Measurements from ENCODE around the gene ENTREP3. TPM values are rescaled to one million over a fixed set of nuclear protein-coding genes. Genes with fewer than 3 reads are reported as not detected.

Gene ENTREP3
- total and polyA plus RNA-seq, 7 donors: 17.6 to 61.3 (median 21.3) TPM

DNA sequence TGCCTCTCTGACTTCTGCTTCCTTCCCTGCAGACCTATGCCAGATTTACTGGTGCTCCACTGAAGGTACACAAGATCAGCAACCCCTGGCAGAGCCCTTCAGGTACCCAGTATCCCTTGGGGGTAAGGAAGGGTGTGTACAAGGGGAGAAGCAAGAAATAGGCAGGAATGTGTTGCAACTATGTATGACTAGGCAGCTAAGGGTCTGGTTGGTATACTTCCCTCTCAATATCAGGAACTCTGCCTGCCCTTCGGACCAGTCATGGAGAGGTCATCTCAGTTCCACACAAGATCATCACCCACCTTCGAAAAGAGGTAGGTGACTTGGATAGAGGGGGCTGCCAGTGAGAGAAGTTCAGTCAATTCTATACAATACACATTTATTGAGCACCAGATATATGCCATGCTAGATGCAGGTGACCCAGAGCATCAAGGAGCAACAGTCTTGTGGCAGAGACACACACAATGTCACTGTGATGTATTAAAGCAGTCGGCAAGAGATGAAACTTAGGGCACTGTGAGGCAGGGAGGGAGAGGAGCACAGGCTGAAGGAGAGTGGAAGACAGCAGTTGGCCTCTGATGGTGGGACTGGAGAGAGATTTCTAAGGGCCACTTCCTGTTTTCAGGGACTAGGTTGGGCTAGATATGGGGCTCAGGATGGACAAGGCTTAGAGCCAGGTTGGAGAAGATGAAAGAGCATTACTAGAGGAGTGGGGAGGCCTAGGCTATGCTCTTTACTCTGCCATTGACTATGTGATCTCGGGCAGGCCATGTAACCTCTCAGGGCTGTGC is 44.8 kb downstream of the ENTREP3 start:
- H3K4me3 ChIP-seq: peak overlapping the region; percentile 100
- WGBS, 3 donors: 79 to 85% (median 83%) methylated on average over 4 of the region's 4 CpGs
- no peak overlapping the region for H3K27ac ChIP-seq
- H3K4me1 ChIP-seq: peaks cover 21% of the 10 kb centered on the region
- H3K9me3 ChIP-seq: no peaks in the 10 kb centered on the region
- TF ChIP-seq, protein P1, sequence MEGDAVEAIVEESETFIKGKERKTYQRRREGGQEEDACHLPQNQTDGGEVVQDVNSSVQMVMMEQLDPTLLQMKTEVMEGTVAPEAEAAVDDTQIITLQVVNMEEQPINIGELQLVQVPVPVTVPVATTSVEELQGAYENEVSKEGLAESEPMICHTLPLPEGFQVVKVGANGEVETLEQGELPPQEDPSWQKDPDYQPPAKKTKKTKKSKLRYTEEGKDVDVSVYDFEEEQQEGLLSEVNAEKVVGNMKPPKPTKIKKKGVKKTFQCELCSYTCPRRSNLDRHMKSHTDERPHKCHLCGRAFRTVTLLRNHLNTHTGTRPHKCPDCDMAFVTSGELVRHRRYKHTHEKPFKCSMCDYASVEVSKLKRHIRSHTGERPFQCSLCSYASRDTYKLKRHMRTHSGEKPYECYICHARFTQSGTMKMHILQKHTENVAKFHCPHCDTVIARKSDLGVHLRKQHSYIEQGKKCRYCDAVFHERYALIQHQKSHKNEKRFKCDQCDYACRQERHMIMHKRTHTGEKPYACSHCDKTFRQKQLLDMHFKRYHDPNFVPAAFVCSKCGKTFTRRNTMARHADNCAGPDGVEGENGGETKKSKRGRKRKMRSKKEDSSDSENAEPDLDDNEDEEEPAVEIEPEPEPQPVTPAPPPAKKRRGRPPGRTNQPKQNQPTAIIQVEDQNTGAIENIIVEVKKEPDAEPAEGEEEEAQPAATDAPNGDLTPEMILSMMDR (IDR thresholded peaks at IDR 0.05): no peak
- DNase-seq (peak in 1 of 2 donors; percentile 6), ATAC-seq (no peak)
- H3K27me3 ChIP-seq (ENCODE audit: insufficient read depth in 3 of 3, low read length in 2 of 3): no peaks in the 10 kb centered on the region
- peaks cover 3 to 21% of the 10 kb centered on the region in 2 donors for H3K36me3 ChIP-seq (ENCODE audit: insufficient read depth in 1 of 2, low read depth in 1 of 2)
- intact Hi-C loops (cut with DNase I): no loop called here

DNA sequence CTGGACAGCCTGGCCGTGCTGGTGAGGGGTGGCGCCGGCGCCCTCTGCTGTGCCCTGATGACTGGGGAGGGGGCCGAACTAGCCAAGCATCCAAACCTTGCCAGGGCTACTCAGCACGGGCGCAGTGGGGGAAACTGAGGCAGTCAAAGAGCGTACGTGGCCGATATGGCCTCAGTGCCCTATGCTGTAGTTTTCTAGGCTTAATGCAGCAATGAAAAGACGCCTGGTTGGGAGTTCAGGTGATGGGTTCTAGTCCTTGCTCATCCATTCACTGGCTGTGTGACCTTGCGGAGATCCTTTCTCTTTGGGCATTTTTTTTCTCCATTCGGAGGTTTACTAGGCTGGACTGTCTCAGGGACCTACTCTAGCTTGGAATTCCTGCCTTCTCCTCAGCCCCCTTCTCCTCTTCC is 46.0 kb downstream of the ENTREP3 start:
- TF ChIP-seq, protein P1 (IDR thresholded peaks at IDR 0.05): no peak
- Histone ChIP-seq H3K4me3 (peak overlapping the region; percentile 100), H3K27ac (peak overlapping the region; percentile 99), H3K9me3 (no peaks in the 10 kb centered on the region), H3K4me1 (peaks cover 21% of the 10 kb centered on the region), H3K27me3 (ENCODE audit: insufficient read depth in 3 of 3, low read length in 2 of 3) (no peaks in the 10 kb centered on the region), H3K36me3 (ENCODE audit: insufficient read depth in 1 of 2, low read depth in 1 of 2) (peaks cover 3 to 21% of the 10 kb centered on the region in 2 donors)
- no peak for DNase-seq
- peak in 3 of 4 donors; percentile 1 to 16 (median 5) for ATAC-seq
- intact Hi-C loops (cut with DNase I): no loop called here
- WGBS, 3 donors: 3% methylated on average over 13 of the region's 13 CpGs

DNA sequence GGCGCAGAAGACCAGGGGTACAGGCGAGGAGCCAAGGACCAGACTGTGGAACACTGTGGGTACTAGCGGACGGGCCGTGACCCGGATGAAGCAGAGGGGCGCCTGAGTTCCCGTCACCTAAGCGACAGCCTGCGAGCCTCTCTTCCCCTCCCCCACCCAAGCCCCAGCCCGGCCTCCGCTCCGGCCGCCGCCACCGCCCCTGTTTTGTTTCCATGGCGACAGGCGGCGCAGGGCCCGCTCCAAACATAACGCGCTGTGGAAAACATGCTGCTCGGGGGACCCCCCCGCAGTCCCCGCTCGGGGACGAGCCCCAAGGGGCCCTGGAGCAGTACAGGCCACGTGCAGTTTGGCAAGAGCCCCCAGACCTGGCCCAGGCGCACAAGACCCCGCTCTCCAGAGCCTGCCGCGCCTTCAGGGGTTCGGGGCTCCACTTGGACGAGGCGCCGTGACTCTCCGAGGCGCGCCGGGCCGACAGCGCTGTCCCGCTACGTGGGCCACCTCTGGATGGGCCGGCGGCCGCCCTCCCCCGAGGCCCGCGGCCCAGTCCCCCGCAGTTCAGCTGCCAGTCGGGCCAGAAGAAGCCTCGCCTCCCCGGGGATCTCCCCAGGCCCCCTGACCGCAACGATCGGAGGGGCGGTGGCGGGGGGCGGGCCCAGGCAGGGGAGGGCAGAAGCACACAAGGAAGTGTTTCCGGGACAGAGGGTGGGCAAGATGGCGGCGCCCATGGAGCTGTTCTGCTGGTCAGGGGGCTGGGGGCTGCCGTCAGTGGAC is 46.6 kb downstream of the ENTREP3 start, which contains the start of gene MTX1:
MTX1 (plus strand) TSS at position 155 of the 771 bp plus-strand sequence; CDS start at position 265, 110 bp downstream.
- peak; percentile 90 to 94 for DNase-seq
- peak; percentile 85 to 90 (median 90) for ATAC-seq
- peak within 1 kb of the TSS; percentile 100 for H3K4me3 ChIP-seq
- TF ChIP-seq, protein P1 (IDR thresholded peaks at IDR 0.05): no peak
- WGBS, 3 donors: 0 to 1% (median 0%) methylated on average over 57 to 64 of the region's 64 CpGs
- H3K9me3 ChIP-seq: no peaks in the 10 kb centered on the region
- peaks cover 3 to 21% of the 10 kb centered on the region in 2 donors for H3K36me3 ChIP-seq (ENCODE audit: insufficient read depth in 1 of 2, low read depth in 1 of 2)
- peaks cover 21% of the 10 kb centered on the region for H3K4me1 ChIP-seq
- peak within 1 kb of the TSS; percentile 99 for H3K27ac ChIP-seq
- H3K27me3 ChIP-seq (ENCODE audit: insufficient read depth in 3 of 3, low read length in 2 of 3): no peaks in the 10 kb centered on the region
- intact Hi-C loops (cut with DNase I): no loop called here

DNA sequence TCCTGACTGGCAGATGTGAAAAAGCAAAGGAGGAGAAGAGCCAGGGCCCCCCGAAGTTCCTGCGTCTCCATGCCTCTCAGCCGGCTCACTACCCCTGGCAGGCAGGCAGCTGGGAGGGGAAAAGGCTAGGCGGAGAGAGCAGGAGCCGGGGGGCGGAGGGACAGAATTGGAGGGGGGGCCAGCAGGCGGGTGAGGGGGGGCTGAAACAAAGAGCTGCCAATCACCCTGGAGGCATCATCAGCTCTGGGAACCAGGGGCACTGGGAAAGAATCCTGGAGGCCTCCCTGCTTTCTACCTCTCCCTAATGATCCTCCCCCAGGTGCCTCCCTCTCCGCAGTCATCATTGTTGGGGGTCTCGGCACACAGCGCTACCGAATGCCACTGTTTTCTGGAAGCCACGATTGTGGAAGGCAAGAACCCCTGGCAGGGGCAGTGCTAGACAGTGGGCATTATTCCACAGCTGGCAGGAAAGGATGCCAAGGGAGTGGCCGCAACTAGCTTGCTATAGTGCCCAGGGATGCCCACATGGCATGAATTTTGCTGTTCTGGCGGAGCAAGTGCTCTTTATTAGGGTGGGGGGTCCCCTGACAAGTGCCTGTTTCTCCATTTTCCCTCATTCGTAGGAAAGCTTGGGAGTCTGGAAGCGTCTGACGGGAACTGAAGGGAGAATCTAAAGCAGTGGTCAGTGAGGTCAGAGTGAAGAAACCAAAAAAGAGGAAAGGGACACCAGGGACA is 47.3 kb downstream of the ENTREP3 start, which contains the start of gene THBS3:
THBS3 (minus strand) TSS at position 92 of the 735 bp plus-strand sequence; CDS start at position 71, 21 bp downstream.
- TF ChIP-seq, protein P1 (IDR thresholded peaks at IDR 0.05): no peak
- WGBS, 3 donors: 14 to 16% (median 15%) methylated on average over 16 to 17 of the region's 17 CpGs
- H3K4me1 ChIP-seq: peaks cover 21% of the 10 kb centered on the region
- peak within 1 kb of the TSS; percentile 99 for H3K27ac ChIP-seq
- no peaks in the 10 kb centered on the region for H3K9me3 ChIP-seq
- intact Hi-C loops (cut with DNase I): no loop called here
- peak within 1 kb of the TSS; percentile 100 for H3K4me3 ChIP-seq
- DNase-seq (peak; percentile 47 to 76), ATAC-seq (peak in 3 of 4 donors; percentile 3 to 19 (median 10))
- H3K27me3 ChIP-seq (ENCODE audit: insufficient read depth in 3 of 3, low read length in 2 of 3): no peaks in the 10 kb centered on the region
- H3K36me3 ChIP-seq (ENCODE audit: insufficient read depth in 1 of 2, low read depth in 1 of 2): peaks cover 3 to 21% of the 10 kb centered on the region in 2 donors

Data from psoas muscle (tissue), 8 donors.